Measurements from ENCODE around the gene RCOR3. TPM values are rescaled to one million over a fixed set of nuclear protein-coding genes. Genes with fewer than 3 reads are reported as not detected.
A peak's percentile ranks its signal among the peaks of the same experiment; 100 is the strongest.

The RCOR3 gene
- polyA plus RNA-seq, 5 donors: 74.1 to 110 (median 104) TPM

DNA sequence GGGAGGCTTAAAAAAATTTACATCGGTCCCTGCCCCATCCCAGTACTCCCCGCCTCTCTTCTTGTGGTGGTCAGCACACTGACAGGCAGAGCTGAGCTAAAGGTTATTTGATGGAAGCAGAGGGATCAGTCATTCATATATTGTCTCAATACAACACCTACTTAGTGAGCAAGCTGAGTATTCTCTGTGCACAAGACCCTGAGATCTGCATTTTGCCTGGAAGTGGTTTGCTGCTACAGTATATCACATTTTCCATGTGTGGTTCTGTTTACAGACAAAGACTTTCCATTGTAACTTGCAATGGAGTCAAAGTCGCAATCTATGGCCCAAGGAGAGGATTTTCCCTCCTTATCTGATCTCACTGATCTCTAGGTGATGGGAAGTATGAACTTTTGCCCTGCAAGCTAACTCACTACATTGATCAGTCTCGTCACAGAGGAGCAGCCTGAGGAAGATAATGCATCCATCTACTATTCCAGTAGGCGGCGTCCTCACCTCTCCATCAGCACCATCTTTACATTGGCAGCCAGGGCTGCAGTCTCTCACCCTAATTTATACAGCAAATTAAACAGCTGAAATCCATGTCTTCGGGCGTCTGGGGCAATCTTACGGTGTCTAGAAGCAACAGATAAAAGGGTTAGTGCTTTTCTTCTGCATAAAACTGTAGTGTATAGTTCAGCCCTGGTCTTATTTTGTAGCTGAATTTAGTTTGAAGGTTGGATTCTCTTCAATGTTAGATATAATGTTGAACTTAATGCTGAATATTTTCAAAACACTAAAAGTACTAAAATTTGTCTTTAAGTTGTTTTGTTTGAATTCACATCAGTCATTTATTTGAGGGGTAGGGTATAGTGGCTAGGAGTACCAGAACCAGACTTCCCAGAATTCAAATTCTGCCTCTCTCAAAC lies 64.2 kb downstream of the RCOR3 start:
- peak; percentile 15 to 44 for DNase-seq

DNA sequence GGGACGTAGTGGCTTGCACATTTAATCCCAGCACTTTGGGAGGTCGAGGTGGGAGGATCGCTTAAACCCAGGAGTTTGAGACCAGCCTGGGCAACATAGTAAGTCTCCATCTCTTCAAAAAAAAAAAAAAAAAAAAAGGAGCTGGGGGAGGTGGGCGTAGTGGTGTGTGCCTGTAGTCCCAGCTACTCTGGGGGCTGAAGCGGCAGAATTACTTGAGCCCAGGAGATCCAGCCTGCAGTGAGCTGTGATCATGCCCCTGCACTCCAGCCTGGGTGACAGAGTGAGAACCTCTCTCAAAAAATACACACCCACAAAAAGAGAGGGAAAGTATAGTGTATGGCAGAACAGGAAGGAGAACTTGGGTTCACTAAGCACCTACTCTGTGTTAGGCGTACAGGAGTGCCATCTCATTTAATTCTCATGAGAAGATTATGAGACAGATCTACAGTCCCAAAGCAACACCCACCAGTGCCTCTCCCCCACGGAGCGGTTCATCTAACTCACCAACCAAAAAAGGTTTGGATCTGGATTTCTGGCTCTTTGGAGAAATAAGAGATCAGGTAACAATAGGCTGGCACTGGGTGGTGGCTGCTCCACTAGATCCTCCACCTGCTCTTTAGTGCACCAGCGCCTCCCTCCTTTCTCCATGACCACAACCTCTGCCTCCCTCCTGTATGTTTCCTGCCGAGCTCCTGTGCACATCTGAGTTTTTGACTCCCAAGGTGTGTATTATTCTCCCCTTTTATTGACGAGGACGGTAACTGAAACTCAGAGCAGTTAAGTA lies 66.0 kb downstream of the RCOR3 start:
- DNase-seq: no peak

DNA sequence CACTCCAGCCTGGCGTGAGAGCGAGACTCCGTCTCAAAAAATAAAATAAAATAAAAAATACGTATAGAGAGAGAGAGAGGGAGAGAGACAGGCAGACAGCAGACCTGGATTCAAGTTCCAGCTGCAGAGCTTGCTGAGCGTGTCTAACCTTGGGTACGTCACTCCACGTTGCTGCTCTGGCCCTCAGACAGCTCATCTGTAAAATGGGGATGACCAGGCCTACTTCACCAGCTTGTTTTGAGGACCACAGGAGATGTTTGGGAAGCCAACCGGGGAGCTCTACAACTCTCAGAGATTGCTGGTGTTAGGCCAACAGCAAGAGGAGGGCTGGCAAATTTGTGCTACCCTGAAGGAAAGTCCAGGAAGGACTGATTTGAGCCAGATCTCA lies 67.0 kb downstream of the RCOR3 start:
- no peak for DNase-seq

DNA sequence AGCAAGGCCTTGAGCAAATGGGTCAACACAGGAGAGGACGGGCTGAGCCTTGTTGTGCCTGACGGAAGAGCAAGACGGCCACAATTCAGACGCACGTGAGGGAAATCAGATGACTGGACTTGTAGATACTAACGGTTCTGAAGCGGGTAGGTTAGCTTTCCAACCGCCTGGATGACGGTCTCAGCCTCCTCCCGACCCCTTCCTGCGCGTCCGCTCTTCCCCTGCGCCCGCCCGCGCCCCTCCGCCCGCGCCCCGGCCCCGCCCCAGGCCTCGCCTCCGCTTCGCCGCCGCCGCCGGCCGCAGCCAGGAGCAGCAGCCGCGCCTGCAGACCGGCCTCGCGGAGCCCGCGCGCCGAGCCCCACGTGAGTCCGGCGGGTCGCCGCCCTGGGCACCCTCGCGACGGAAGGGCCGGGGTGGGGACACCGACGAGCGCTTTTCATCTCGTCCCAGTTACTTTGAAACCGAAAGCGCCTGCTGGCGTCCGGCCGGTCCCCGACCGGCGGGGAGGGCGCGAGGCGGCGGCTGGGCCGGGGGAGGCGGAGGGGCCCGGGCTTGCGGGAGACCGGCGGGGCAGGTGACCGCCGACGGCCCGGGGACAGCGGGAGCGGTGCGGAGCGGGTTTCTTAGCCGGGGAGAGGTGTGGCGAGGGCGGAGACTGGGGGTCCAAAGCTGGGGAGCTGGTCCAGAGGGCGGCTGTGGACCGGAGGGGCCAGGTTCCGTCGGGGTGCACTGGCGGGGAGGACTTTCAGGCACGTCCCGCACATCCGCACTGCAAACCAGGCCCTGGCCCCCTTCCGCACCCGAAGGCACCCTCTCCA lies 67.6 kb downstream of the RCOR3 start, which contains the start of gene TRAF5:
TSS of gene TRAF5 (plus strand) at position 306 of the 818 bp plus-strand sequence. CDS start 26,407 bp downstream, outside the sequence.
- DNase-seq: peak; percentile 37 to 42

DNA sequence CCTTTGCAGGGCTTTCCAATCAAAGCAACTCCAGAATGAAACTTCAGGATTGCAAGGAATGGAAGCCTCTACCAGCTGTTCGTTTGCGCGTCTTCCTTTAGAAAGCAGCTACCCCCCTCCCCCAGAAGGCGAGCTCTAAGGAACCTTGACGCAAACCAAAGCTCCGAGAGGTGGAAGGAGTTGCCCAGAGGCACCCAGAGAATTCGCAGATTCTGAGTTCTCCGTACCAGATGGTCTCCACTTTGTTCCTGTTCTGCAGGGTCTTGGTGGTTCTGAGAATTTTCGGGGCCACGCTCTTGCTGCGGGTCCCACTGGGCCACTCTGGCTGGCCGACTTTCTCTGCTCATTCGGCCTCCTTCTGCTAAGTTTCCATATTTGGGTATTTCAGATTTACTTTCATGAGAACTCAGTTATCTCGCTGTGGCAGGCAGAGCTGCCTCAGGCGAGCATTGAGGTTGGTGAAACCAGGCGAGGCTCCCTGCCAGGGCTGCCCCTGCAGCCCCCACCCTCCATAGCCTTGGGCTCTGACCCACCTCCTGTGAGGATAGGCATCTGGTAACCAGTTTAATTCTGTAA lies 68.3 kb downstream of the RCOR3 start:
- DNase-seq: peak; percentile 32 to 44

DNA sequence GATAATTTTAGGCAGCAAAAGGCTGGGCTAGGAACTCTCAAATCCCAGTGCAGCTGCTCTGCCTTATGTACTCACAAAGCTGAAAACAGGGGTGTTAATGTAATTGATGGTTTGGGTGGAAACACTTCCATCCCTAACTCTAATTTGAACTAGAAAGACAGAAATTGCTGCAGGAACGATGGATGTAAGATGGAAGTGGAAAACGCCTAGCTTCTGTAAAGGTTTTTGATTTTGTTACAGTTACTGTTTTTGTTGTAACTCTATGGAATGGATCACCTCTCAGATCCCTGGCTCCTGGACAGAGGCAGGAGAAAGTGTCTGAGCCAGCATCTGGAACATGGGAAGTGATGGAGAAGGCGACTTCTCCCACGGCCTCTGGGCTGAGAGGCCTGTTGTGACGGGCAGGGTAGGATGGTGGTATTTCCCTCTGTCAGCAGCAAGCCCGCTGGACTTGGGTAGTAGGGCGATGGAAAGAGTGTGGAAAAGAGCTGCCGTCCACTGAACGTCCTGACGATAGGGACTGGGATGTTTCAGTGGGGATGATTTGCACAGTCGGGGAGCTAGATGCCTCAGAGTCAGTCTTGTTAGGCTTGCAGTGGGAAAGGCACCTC lies 69.0 kb downstream of the RCOR3 start:
- DNase-seq: no peak

DNA sequence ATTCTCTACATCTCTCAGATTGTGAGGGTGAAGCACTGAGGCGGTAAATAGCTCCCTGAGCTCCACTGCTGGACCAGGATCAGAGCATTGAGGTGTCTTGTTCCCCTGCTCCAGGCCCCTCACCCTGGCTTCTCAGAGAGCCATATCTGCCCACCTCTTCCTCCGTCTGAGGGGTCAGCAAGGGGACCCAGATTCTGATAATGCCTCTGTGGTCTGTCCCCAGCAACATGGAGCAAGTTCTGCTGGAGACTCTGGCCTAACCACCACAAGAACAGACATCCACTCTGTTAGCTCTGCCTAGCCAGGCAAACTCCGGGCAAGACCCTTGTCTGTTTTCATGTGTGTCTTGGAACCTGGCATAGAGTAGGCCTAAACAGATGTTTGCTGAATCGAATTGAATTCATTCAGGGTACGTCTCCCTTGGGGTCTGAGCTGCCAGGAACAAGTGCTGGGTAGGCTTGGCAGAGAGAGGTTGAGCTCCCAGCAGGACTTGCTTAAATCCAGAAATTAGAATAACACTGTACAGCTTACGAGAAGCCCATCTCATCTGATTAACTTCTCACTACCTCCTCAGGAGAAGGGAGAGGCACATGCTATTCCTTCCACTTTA lies 69.8 kb downstream of the RCOR3 start:
- no peak for DNase-seq

DNA sequence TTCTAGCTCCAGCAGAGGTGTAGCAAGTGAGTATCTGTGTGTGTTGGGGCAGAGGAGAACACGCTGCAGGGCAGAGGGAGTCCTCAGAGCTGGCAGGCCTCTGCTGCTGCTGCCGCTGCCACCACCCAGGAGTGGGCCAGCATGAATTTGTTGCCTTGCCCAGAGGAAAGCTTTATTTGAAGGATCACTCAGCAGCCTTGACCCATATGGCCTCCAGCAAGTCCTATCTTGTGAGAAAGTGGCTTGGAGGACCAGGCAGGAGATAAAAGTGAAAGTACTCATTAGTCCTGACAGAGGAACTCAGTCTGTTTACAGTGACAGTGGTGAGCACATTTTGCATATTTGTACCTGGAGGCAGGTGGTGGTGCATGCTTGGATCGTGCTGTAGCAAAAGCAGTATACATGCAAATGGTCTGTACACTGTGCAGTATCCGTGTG lies 70.6 kb downstream of the RCOR3 start:
- no peak for DNase-seq

DNA sequence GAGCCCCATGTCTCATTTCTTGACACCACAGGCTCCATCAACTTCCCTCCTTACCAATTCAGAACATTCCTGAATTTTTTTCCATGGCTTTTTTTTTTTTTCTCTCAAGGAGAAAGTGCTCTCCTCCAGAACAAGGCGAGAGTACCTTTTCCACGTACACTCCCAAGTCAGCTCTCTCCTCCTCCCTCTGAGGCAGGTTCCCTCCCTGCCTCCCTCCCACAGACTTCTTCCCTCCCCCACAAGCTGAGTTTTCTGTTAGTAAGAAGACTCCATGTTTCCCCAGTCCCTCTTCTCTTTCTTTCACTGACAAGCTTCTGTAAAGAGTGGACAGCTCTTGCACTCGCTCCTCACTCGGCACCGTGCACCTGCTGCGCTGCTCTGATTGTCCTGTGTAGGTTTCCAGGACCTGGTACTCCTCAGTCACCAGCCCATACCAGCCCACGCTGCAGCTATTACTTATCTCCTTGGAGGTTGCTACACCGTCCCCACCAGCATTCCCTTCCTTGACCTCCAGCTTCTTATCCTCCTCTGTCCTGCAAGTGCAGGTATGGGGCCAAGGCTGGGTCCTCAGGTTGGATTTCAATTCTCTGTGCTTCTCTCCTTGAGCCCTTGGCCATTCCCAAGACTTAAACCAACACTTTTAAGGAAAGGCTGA lies 71.2 kb downstream of the RCOR3 start:
- DNase-seq: no peak

DNA sequence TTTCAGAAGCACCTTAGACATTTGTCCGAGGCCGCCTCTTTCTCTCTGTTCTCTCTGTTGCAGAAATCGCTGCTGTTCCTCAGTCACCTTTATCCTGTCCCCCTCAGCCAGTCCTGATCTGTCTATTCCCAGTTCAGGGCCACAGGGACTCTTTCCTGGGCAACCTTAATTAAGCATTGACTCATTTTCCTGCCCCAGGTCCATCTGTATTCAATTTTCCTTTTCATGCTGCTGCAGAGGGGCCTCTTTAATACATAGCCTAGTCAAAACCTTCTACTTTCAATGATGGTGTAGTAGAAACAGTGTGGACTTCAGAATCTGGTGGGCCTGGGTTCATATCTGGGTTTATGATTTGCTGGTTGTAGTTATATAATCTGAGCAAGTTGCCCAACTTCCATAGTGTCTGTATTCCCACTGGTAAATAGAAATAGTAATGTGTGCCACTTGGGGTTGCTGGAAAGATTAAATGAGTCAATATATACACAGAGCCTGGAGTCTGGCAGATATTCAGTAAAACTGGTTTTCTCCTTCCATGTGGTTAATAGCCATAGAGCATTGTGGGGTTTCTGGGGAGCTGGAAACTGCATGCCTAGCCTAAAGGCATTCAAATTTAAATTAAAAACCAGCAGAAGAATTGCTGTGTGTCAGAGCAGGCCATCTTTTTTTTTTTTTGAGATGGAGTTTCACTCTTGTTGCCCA lies 72.0 kb downstream of the RCOR3 start:
- DNase-seq: no peak

DNA sequence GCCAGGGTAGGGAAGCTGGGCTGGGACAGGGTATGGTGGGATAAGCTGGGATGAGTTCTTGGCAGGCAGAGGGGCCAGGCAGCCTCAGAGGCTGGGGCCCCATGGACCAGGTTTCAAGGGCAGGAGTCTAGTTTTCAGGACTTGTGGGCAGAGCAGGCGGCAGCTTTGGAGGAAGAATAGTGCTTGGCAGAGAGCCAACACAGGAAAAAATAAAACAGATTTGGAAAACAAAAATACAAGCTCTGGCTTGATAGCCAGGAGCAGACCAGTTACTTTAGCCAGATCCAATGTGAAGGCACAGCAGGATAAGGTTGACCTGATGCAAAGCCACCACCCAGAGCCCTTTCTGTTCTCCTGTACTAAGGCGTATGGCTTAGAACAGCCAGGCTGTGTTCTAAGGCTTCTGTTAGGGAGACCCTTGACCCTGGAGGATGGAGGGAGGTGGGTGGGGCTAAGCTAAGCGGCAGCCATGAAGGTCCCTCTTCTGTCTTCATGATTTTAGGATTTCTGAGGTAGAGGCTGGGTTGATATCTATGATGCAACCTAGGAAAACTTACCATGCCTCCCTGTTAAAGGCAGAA lies 73.0 kb downstream of the RCOR3 start:
- no peak for DNase-seq

DNA sequence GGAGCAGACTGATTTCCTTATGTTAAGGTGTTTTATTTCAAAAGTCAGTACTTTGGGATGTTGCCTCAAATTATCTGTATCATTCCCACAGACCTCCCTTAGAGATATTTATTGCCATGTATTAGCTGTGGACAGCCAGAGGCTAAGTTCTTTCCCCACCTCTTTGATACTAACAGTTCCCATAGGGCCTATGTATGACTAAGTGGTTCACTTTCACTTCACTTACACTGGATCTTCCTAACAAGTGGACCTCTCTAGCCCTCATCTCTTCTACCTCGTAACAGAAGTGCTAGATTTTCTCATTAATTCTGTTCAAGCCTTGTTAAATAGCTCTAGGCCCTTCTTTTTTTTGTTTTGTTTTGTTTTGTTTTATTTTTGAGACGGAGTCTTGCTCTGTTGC lies 73.7 kb downstream of the RCOR3 start:
- no peak for DNase-seq

DNA sequence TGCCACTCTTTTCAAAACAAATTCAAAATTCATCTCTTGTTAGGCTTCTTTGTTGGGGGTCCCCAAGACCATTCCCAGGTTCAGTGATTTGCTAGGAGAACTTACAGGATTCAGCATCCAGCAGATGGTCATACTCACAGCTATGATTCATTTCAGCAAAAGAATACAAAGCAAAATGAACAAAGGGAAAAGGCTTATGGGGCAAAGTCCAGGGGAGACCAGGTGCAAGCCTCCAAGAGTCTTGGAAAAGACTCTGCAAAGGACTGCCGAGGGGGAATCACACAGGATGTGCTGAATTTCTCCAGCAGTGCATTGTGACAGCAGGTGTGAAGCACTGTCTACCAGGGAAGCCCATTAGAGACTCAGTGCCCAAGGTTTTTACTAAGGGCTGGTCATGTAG lies 74.7 kb downstream of the RCOR3 start:
- no peak for DNase-seq

DNA sequence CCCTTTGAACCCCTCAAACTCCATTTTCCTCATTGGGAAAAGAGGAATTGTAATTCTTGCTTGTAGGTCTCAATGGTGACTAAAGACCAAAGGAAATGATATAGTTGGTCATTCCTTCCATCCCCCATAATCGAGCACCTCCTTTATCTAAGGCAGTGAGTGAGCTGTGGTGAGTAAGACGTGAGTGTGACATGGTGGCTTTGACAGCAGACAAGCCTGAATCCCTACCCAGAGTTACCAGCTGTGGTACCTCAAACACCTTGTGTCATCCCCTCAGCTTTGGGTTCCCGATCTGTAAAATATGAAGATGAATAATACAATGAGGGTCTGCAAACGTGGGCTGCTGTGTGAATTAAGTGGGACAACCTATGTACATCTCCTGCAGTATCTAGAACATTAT lies 75.8 kb downstream of the RCOR3 start:
- DNase-seq: no peak

DNA sequence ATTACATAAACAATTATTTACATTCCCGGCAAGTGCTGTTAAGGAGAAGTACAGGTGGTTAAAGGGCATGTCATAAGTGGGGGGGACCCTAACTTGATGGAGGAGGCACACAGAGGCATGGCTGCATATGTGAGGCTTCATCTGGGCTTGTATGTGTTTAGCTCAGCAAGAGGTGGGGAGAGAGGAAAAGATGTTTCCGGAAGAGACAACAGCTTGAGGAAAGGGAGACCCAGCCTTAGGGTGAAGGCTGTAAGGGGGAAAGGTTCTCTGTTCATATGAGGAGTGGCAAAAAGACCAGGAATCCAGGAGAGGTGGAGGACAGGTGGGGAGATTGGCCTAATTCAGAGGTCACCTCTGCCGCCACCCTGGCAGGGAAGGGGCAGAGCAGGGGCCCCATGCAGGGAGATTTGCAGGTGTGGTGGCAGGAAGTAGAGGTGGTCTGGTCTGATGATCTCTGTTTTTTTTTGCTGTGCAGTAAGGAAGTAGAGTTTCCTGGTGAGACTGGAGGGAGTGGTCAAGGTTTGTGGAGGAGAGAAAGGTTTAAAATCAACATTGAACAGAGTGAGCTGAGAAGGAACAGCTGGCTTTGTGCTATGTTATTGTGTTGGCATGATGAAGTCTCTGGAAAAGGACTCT lies 76.5 kb downstream of the RCOR3 start:
- no peak for DNase-seq

DNA sequence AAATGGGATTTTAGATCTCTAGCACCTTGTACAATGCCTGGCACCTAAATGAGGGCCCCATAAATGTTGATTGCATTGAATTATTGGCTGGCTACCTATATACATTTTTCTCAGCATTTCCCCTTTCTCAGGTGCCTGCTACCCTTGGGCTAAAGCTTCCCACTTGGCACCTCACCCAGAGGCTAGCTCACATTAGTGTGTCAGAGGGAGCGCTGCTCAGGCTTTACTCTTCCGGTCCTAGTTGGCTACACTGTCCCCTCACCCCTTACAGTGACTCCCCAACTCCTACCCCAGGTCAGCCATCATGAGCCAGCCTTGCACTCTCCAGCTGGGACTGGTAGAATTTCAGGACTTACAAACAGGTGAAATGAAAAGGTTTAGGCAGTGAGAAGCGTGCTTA lies 77.0 kb downstream of the RCOR3 start:
- no peak for DNase-seq

DNA sequence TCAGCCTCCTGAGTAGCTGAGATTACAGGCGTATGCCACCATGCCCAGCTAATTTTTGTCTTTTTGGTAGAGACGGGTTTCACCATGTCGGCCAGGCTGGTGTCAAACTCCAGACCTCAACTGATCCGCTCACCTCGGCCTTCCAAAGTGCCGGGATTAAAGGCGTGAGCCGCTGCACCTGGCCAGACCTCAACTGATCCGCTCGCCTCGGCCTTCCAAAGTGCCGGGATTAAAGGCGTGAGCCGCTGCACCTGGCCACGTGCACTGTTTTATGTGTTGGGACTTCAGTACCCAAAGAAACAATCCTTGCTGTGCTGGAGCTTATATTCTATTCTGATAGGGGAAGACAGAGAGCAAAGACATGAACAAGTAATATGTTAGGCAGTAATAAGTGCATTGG lies 77.6 kb downstream of the RCOR3 start:
- no peak for DNase-seq

DNA sequence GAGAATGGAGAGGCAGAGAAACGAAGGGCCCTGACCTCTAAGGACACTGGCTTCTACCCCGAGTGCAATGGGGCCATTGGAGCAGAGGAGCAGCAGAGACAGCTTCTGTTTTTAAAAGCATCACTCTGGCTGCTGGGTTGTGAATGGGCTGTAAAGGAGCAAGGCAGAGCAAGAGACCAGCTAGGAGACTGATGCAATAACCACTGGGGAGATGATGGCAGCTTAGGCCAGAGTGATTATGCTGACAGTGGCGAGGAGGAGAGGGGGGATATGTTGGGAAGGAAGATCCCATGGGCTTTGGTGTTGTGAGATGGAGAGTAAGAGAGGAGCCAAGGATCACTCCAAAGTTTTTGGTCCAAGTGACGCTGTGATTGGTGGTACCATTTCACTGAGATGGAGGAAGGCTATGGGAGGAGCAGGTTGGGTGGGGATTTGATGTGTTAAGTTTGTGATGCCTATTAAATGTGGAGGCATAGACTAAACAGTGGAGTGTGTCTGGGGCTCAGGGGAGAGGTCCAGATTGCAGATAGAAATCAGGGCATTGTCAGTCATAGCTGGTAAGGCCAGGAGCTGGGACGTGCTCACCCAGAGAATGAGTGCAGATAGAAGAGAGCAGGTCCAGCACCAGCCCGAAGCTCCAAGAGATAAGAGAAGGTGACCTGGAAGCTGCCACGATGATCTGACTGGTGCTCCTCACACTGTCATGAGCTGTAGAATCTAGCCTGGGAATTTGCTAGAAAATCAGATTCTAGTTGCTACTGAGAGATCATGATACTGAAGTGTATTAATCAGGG lies 78.5 kb downstream of the RCOR3 start:
- no peak for DNase-seq

All from right lung (tissue), 5 donors.